ENCODE data around the gene PTGES3L.
"Not testable (repeated sequence)": the region's sequence is repeated elsewhere in the genome, so short reads cannot be mapped to it uniquely, and the experiment has no call there.

Gene PTGES3L

DNA sequence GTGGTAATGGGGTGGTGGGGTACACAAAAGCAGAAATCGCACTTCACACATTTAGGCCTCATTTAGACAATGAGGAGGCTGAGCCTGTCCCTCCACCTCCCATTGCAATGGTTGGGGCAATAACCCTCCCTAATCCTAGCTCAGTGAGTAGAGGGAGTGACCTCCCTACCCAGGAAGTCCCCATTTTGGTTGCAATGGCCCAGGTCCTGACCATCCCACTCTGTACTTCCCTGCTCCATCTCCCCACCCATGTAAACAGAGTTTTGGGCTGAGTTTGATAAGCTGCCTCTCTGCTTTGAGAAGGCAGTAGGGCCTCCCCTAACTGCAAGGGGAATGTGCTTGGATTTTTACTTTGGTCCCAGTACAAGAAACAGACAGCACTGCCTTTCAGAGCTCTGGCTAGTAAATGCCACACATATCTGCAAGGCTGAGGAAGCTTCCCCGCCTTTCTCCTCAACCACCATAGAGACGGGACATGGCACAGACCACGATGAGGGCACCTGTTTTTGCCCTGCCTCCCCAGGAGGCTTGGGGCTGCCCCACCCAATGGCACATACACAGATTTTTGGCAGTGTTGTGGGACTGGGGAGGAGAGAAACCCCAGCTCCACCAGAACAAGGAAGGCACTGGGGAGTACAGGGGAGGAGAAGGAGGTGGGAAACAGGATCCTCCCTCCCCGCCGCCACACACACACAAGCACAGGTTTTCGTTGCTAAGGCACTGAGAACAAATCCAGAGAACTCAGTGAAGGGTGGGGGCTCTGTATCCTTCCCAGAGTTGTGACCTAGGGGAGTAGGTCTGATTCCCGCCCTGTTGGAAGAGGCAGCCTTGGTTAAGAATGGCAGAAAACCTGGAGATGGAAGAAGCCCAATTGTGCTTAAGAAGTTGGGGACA lies 35.0 kb upstream of the PTGES3L start:
- DNase-seq (ENCODE audit: low read depth in 2 of 3, low spot score in 2 of 3) = no peak

GRCh38 chr17:43014020-43014648 lies 34.3 kb upstream of the PTGES3L start:
- DNase-seq (ENCODE audit: low read depth in 2 of 3, low spot score in 2 of 3) = no peak

GRCh38 chr17:43013296-43013695 lies 33.4 kb upstream of the PTGES3L start:
- DNase-seq (ENCODE audit: low read depth in 2 of 3, low spot score in 2 of 3) = no peak

- DNase-seq (ENCODE audit: low read depth in 2 of 3, low spot score in 2 of 3) = no peak
Observed at GRCh38 chr17:43011728-43012472, 32.0 kb upstream of the PTGES3L start.

DNA sequence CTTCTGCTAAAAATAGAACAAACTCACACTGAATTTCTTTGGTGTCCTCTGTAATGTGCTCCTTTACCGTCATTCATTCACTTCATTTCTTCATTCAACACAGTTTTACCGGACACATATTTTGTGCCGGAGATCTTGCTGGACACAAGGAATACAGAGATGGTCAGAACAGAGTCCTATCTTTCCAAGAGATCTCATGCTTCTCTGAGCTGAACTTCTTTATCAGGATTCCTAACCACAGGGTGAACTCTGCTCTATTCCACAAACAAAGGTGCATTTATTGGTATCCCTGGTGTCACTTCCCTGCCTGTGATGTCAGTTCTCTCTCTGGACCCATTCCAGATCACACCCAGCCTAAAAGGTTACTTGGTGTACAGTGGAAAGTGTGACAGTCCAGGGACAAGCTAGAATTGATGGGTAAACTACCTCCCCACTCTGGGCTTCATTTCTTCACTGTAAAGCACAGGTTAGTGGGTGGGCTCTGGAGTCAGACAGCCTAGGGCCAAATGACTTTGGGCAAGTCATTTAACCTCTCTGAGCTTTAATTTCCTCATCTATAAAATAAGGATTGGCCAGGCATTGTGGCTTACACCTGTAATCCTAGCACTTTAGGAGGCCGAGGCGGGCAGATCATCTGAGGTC lies 30.9 kb upstream of the PTGES3L start:
- DNase-seq (ENCODE audit: low read depth in 2 of 3, low spot score in 2 of 3) = no peak

GRCh38 chr17:43006639-43007551 lies 27.0 kb upstream of the PTGES3L start, which contains the start of gene IFI35:
Gene IFI35, plus strand, starts transcription at chr17:43006784. Its CDS starts 164 bp downstream, at chr17:43006948.
- peak; percentile 67 to 71 (median 70) for DNase-seq (ENCODE audit: low read depth in 2 of 3, low spot score in 2 of 3)

- DNase-seq (ENCODE audit: low read depth in 2 of 3, low spot score in 2 of 3) = no peak
Observed at GRCh38 chr17:43003542-43004172, 23.8 kb upstream of the PTGES3L start.

- not testable (repeated sequence) for DNase-seq (ENCODE audit: low read depth in 2 of 3, low spot score in 2 of 3)
Observed at GRCh38 chr17:43000894-43001293, 21.0 kb upstream of the PTGES3L start.

- DNase-seq (ENCODE audit: low read depth in 2 of 3, low spot score in 2 of 3) = no peak
Observed at GRCh38 chr17:42999003-42999525, 19.2 kb upstream of the PTGES3L start.

DNA sequence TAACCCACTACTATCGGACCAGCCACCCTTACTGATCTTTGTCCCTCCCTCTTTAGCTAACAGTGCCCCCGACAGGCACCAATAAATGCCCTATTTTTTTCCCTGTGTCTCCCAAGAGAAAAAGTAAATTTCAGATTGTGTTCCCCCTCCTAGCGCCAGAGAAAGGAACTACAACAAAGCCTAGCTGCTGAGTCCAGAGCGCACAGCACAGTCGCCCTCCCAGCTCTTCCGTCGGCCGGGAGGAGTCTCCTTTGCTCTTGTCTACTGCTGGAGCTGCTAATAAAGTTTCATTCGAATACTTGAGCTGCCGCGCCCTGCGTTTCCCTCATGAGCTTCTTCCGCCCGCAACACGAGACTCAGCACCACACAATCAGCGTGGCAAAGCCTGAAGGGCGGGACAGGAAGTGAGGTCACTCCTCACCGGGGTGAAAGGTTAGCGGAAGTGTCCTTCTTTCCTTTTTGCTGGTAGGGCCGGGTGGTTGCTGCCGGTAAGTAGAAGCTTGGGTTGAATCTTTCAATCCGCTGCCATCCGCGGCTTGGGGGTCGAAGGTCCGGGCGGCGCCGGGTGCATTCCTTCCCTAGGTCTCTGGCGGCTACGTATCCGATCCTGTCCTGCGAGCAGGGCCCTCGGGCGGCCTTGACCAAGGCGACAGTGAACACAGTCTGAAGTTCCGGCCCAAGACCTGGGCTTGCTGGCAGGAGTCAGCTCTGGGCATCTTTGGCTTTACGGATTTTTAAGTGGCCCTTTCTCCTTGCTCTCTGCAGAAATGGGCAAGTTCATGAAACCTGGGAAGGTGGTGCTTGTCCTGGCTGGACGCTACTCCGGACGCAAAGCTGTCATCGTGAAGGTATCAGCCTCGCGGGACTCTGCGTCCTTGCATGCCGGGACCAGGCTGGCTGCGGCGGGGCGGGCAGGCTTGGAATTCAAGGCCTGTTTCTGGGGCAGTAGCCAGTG lies 18.4 kb upstream of the PTGES3L start, which contains the start of gene RPL27:
TSS of gene RPL27 (plus strand) at position 436 of the 955 bp plus-strand sequence. CDS start at position 768, 332 bp downstream.
- peak; percentile 84 to 88 (median 86) for DNase-seq (ENCODE audit: low read depth in 2 of 3, low spot score in 2 of 3)

DNA sequence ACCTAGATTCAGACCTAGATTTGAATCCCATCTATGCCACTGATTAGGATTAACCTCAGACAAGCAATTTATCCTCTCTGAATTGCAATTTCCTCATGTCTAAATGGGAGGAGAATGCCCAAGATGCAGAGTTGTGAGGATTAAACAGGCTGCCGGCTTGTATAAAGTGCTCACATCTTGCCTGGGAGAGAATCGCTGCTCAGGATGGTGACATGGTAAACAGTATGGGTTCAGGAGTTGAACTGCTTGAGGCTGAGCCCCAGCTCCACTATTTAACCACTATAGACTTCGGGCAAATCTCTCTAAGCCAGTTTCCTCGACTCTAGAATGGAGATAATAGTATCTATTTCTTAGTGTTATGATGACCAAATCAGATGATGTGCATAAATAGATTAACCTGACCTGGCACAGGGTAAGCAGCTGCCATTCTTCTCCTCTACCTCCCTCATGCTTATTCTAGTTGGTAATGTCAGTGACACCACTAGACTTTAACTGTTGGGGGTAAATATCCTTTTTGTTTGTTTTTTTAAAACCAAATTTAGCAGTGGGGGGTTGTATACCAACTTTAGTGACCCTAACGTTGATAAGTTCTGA lies 17.6 kb upstream of the PTGES3L start:
- DNase-seq (ENCODE audit: low read depth in 2 of 3, low spot score in 2 of 3) = no peak

DNA sequence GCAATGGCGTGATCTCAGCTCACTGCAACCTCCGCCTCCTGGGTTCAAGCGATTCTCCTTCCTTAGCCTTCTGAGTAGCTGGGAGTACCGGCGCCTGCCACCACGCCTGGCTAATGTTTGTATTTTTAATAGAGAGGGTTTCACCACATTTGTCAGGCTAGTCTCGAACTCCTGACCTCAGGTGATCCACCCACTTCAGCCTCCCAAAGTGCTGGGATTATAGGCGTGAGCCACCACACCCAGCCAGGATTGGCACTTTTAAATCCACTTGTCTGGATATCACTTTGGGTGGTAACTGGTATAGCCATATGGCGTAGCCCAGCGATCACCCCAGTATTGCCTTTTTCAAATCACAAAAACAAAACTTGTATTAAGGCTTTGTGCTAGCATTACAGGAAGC lies 14.0 kb upstream of the PTGES3L start:
- not testable (repeated sequence) for DNase-seq (ENCODE audit: low read depth in 2 of 3, low spot score in 2 of 3)

GRCh38 chr17:42992872-42993271 lies 13.0 kb upstream of the PTGES3L start:
- no peak for DNase-seq (ENCODE audit: low read depth in 2 of 3, low spot score in 2 of 3)

DNA sequence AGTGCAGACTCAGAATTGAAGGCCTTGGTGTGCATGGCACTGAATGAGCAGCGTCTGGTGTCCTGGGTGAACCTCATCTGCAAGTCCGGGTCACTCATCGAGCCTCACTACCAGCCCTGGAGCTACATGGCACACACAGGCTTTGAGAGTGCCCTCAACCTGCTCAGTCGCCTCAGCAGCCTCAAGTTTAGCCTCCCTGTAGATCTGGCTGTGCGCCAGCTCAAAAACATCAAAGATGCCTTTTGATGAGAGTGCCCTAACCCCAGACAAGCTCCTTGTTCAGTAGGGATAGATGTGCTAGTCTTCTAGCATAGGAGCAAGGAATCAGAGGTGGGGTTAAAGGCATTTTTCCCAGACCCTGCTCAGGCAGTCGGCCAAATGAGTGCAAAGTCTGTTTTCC lies 11.6 kb upstream of the PTGES3L start:
- no peak for DNase-seq (ENCODE audit: low read depth in 2 of 3, low spot score in 2 of 3)

GRCh38 chr17:42989726-42990652 lies 10.1 kb upstream of the PTGES3L start:
- DNase-seq (ENCODE audit: low read depth in 2 of 3, low spot score in 2 of 3) = no peak

GRCh38 chr17:42989141-42989540 lies 9.3 kb upstream of the PTGES3L start:
- DNase-seq (ENCODE audit: low read depth in 2 of 3, low spot score in 2 of 3) = no peak

DNA sequence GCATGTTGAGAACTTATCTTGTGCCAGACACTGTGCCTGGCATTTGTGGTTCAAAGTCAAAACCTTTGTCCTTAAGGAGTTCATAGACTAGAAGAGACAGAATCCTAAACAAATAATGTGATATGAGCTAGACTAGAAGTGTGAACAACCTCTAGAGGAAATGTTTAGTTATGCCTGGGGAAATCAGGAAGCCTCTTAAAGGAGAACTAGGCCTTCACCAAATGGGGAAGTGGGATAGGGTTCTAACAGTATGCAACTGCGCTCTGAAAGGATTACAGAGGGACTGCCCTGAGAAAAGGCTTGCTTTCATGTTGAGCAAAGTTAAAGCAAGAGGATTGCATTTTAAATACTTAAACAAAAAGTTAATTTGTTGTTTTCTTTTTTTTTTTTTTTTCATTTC lies 5.3 kb upstream of the PTGES3L start:
- DNase-seq (ENCODE audit: low read depth in 2 of 3, low spot score in 2 of 3) = no peak
